Gastrocnemius medialis (tissue), 4 donors: Measurements from ENCODE around the gene ACTN4. TPM values are rescaled to one million over a fixed set of nuclear protein-coding genes. Genes with fewer than 3 reads are reported as not detected.

Experiments
- ATAC-seq, 2 donors: fragments of 150-250 bp; one replicate each; pipeline ENCODE4 v1.9.1; 2016
- DNase-seq, 2 donors: peaks; one replicate each; pipeline ENCODE4 v3.0.0-alpha.2; 2019
- H3K27ac ChIP-seq, 4 donors: fragments of 200-600 bp; sonication (generic); 1 replicate in 1 of 4; 2 replicates in 3 of 4; pipeline ENCODE4 v1.5.1; 2016 to 2018; ENCODE audit warnings: mild to moderate bottlenecking in 2 of 4, moderate library complexity in 1 of 4
- H3K27me3 ChIP-seq, 3 donors: fragments of 200-600 bp; sonication (generic) in 2 of 3; 1 replicate in 1 of 3; 2 replicates in 2 of 3; pipeline versions ENCODE4 v1.5.1 to v1.6.0; 2016 to 2019; ENCODE audit warnings: mild to moderate bottlenecking in 1 of 3, moderate library complexity in 1 of 3
- H3K36me3 ChIP-seq, 2 donors: fragments of 200-600 bp; sonication (generic) in 1 of 2; one replicate each; pipeline ENCODE4 v1.5.1; 2017 to 2018
- H3K4me1 ChIP-seq, 2 donors: fragments of 200-600 bp; sonication (generic) in 1 of 2; one replicate each; pipeline ENCODE4 v1.5.1; 2016 to 2017; ENCODE audit warnings: mild to moderate bottlenecking in 2 of 2
- H3K4me3 ChIP-seq, 4 donors: fragments of 200-600 bp; sonication (generic) in 3 of 4; 1 replicate in 1 of 4; 2 replicates in 3 of 4; pipeline ENCODE4 v1.5.1; 2016 to 2019; ENCODE audit warnings: mild to moderate bottlenecking in 2 of 4
- H3K9me3 ChIP-seq, 3 donors: fragments of 200-600 bp; sonication (generic) in 2 of 3; 1 replicate in 1 of 3; 2 replicates in 2 of 3; pipeline ENCODE4 v1.5.1; 2016 to 2019
- POLR2A ChIP-seq, 2 donors: fragments of 450-650 bp; IDR thresholded peaks; one replicate each; pipeline ENCODE4 v1.6.1; 2017; ENCODE audit warnings: antibody characterized with exemption in 2 of 2, mild to moderate bottlenecking in 2 of 2, moderate library complexity in 2 of 2
- in situ Hi-C, 4 donors: fragments of 200-750 bp; cut with MboI; loops; one replicate each; pipeline versions ENCODE4 v1.15.0 to v1.8.0; 2017; ENCODE audit warnings: low sequenced_read_pairs in 4 of 4
- intact Hi-C: fragments of 100-400 bp; cut with DNase I; formaldehyde crosslinking; loops from one replicate; pipeline ENCODE4 v1.15.1; 2023; ENCODE audit warnings: low total_unique reads
- total RNA-seq, 4 donors: library from RNA; depleted of rRNA; stranded (reverse); fragments of >200 nt; gene quantifications; one replicate each; pipeline versions ENCODE4 v1.1.0 to v1.2.3, GENCODE V29; 2016
- TF ChIP-seq, protein P1 (sequence below), 5 experiments: fragments of 450-650 bp in 3 of 5; fragments of 200-600 bp in 2 of 5; sonication (generic) in 2 of 5; IDR thresholded peaks in 4 of 5; conservative IDR thresholded peaks in 1 of 5; 1 replicate in 4 of 5; 2 replicates in 1 of 5; pipeline ENCODE4 v1.5.1; 2016 to 2019; ENCODE audit warnings: antibody characterized with exemption in 5 of 5, mild to moderate bottlenecking in 3 of 5, moderate library complexity in 3 of 5

The ACTN4 gene
- total RNA-seq, 4 donors from 2014 or later: 32.0 to 85.3 (median 63.9) TPM

DNA sequence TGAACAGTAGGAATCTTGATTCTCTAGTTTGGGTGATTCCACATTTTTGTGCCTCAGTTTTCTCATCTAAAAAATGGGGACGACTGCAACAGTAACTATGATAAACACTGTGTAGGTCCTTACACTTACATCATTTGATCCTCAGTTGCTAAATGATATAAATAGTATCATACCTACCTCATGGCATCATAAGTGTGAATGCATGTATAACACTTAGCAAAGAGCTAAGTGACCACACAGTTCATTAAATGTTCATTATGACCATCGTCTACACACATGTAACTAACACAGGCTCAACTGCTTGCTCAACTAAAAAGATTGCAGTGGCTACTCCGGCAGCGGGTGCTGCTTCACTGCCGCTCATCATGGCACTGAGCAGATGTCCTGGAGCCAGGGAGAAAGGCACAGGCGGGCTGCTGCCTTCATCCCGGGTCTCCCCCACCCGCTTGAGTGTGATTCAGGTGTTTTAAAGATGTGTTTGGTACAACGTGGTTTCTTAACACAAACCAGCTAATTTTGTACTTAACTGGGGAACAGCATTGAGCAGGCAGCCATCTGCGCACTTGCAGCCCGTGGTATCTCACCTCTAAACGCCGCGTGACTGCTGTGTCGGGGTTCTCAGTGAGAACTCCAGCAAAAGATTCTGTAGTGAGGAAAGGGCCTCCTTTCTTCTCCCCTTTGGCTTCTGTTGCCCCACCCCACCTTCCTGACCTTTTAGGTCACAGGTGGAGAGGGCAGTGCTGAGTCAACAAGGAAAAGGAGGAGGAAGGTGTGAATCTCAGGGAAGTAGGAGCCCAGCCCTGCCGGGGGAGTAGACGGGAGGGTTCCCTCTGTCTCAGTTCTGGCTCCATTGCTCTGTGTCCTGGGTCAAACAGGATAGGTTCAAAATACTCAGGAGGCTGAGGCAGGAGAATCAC lies 11.7 kb upstream of the ACTN4 start:
- no peaks in the 10 kb centered on the region for H3K27me3 ChIP-seq
- H3K36me3 ChIP-seq: peaks cover 0 to 55% of the 10 kb centered on the region in 2 donors
- TF ChIP-seq, protein P1, sequence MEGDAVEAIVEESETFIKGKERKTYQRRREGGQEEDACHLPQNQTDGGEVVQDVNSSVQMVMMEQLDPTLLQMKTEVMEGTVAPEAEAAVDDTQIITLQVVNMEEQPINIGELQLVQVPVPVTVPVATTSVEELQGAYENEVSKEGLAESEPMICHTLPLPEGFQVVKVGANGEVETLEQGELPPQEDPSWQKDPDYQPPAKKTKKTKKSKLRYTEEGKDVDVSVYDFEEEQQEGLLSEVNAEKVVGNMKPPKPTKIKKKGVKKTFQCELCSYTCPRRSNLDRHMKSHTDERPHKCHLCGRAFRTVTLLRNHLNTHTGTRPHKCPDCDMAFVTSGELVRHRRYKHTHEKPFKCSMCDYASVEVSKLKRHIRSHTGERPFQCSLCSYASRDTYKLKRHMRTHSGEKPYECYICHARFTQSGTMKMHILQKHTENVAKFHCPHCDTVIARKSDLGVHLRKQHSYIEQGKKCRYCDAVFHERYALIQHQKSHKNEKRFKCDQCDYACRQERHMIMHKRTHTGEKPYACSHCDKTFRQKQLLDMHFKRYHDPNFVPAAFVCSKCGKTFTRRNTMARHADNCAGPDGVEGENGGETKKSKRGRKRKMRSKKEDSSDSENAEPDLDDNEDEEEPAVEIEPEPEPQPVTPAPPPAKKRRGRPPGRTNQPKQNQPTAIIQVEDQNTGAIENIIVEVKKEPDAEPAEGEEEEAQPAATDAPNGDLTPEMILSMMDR (IDR thresholded peaks at IDR 0.05 in 4 of 5, conservative IDR thresholded peaks at IDR 0.05 in 1 of 5): no peak
- no peak for TF ChIP-seq POLR2A (IDR thresholded peaks at IDR 0.05)
- in situ Hi-C loops: loop anchor here in 2 of 4 donors (10.0 to 25.0 kb wide), 2 partner anchors 202 to 231 kb away; partner anchors contain the start of genes FAM98C (in 2 of the 2), ECH1 (in 1 of the 2) and HNRNPL (in 1 of the 2)
- peak overlapping the region in 3 of 4 donors; percentile 41 to 69 (median 63) for H3K27ac ChIP-seq
- no peak overlapping the region for H3K4me3 ChIP-seq
- intact Hi-C loops: no loop called here
- no peaks in the 10 kb centered on the region for H3K9me3 ChIP-seq
- H3K4me1 ChIP-seq: peaks cover 0 to 13% of the 10 kb centered on the region in 2 donors
- ATAC-seq: no peak
- no peak for DNase-seq

DNA sequence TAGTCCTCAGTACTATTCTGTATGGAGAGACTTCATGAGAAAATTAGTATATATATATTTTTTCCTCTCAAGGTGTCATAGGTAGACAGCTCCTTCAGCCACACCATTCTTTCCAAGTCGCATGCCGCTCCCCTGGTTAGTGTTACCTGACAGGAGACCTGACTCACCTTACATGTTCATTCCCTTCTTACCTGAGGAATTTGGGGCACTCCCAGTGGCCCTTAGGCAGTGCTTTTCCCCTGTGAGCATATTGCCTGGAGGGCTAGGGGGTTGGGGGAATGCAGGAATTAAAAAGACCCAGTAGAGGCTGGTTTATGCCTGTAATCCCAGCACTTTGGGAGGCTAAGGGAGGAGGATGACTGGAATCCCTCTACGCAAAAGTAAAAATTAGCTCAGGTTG lies 9.0 kb upstream of the ACTN4 start:
- ATAC-seq: no peak
- in situ Hi-C loops: loop anchor here in 2 of 4 donors (10.0 to 25.0 kb wide), 2 partner anchors 199 to 234 kb away; partner anchors contain the start of genes FAM98C (in 2 of the 2), ECH1 (in 1 of the 2) and HNRNPL (in 1 of the 2)
- no peak for TF ChIP-seq POLR2A (IDR thresholded peaks at IDR 0.05)
- TF ChIP-seq, protein P1 (IDR thresholded peaks at IDR 0.05 in 4 of 5, conservative IDR thresholded peaks at IDR 0.05 in 1 of 5): no peak
- DNase-seq: no peak
- Histone ChIP-seq H3K27ac (peak overlapping the region in 1 of 4 donors; percentile 4), H3K27me3 (no peaks in the 10 kb centered on the region), H3K9me3 (no peaks in the 10 kb centered on the region), H3K36me3 (peaks cover 0 to 27% of the 10 kb centered on the region in 2 donors), H3K4me3 (no peak overlapping the region), H3K4me1 (peaks cover 0 to 13% of the 10 kb centered on the region in 2 donors)
- intact Hi-C loops: no loop called here

DNA sequence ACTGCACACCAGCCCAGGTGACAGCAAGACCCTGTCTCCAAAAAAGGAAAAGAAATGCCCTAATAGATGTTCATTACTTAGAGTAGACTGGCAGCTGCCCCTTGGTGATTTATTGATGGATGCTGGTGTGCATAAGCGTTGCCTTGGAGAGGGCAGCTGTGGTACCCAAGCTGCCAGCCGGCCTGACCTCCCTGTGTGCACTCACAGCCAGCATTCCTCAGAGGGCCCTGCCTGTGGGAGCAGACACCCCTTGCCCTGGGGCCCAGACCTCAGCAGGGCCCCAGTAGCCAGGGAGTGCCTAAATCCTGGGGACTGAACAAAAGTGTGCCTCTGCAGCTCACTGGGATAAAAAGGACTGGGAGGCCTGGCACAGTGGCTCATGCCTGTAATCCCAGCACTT lies 7.8 kb upstream of the ACTN4 start:
- no peaks in the 10 kb centered on the region for H3K9me3 ChIP-seq
- in situ Hi-C loops: loop anchor here in 2 of 4 donors (10.0 to 25.0 kb wide), 3 partner anchors 55 to 235 kb away; partner anchors contain the start of genes FAM98C (in 2 of the 2), ECH1 (in 1 of the 2) and HNRNPL (in 1 of the 2)
- peaks cover 0 to 13% of the 10 kb centered on the region in 2 donors for H3K4me1 ChIP-seq
- intact Hi-C loops: loop anchor here (10.0 kb wide), 1 partner anchor 75 kb away; no protein-coding TSS in a partner anchor
- TF ChIP-seq, protein P1 (IDR thresholded peaks at IDR 0.05 in 4 of 5, conservative IDR thresholded peaks at IDR 0.05 in 1 of 5): no peak
- no peak for TF ChIP-seq POLR2A (IDR thresholded peaks at IDR 0.05)
- no peak for DNase-seq
- H3K36me3 ChIP-seq: peaks cover 0 to 23% of the 10 kb centered on the region in 2 donors
- H3K27me3 ChIP-seq: no peaks in the 10 kb centered on the region
- no peak for ATAC-seq
- no peak overlapping the region for H3K4me3 ChIP-seq
- H3K27ac ChIP-seq: peak overlapping the region in 3 of 4 donors; percentile 66 to 77 (median 72)

DNA sequence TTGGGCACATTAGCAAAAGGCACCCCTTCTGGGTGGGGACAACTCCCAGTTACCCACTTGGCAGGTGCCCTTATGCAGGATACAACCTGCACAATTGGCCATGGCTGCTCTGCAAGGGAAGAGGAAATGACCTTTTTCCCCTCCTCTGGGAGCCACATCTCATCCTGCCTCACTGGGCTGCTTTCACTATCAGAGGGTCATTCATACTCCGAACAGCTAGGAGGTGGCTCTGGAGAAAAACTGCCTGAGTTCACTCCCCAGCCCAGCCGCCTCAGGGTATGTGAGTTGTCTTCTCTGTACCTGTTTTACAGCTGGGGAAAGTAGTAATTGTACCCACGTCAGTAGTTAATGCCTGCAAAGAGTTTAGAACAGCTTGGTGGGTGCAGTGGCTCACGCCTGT lies 7.1 kb upstream of the ACTN4 start:
- Histone ChIP-seq H3K36me3 (peaks cover 0 to 17% of the 10 kb centered on the region in 2 donors), H3K27me3 (no peaks in the 10 kb centered on the region), H3K9me3 (no peaks in the 10 kb centered on the region), H3K27ac (peak overlapping the region; percentile 38 to 77 (median 69)), H3K4me3 (no peak overlapping the region), H3K4me1 (peaks cover 0 to 6% of the 10 kb centered on the region in 2 donors)
- ATAC-seq: peak in 1 of 2 donors; percentile 45
- TF ChIP-seq, protein P1 (IDR thresholded peaks at IDR 0.05 in 4 of 5, conservative IDR thresholded peaks at IDR 0.05 in 1 of 5): peak in 1 of 5 experiments; percentile 7
- peak in 1 of 2 donors; percentile 38 for TF ChIP-seq POLR2A (IDR thresholded peaks at IDR 0.05)
- in situ Hi-C loops (loop anchor here in 2 of 4 donors (10.0 to 25.0 kb wide), 2 partner anchors 54 to 197 kb away; partner anchors contain the start of genes ECH1 (in 1 of the 2) and HNRNPL (in 1 of the 2)), intact Hi-C loops (loop anchor here (10.0 kb wide), 1 partner anchor 74 kb away; no protein-coding TSS in a partner anchor)
- DNase-seq: no peak
